Mesodermal cell (in vitro differentiated cells): ENCODE results near the gene TMPRSS2.

Experiments used
- H3K27ac ChIP-seq: 2 replicates; pipeline ENCODE4 v1.7.0; 2013; ENCODE audit warnings: mild to moderate bottlenecking, low read depth, low read length, moderate library complexity; ENCODE audit not compliant: severe bottlenecking
- H3K36me3 ChIP-seq: 2 replicates; pipeline ENCODE4 v1.7.1; 2013; ENCODE audit warnings: mild to moderate bottlenecking, low read length, moderate library complexity; ENCODE audit not compliant: control insufficient read depth, insufficient read depth
- H3K4me1 ChIP-seq: one replicate; pipeline ENCODE4 v1.7.1; 2013; ENCODE audit warnings: mild to moderate bottlenecking, low read length; ENCODE audit not compliant: insufficient read depth, control insufficient read depth, poor library complexity, severe bottlenecking
- H3K4me3 ChIP-seq: 2 replicates; pipeline ENCODE4 v1.7.0; 2013; ENCODE audit warnings: low read length, control low read depth, mild to moderate bottlenecking; ENCODE audit not compliant: insufficient read depth, poor library complexity, severe bottlenecking; ENCODE audit errors: extremely low read depth
- H3K9me3 ChIP-seq: 2 replicates; pipeline ENCODE4 v1.7.1; 2013; ENCODE audit warnings: mild to moderate bottlenecking, low read length, moderate library complexity; ENCODE audit not compliant: control insufficient read depth
- WGBS, 2 experiments: methylation state at CpG; one replicate each; pipeline ENCODE4 v1.1.5; 2013; ENCODE audit warnings: missing lambda C conversion rate in 2 of 2; ENCODE audit not compliant: insufficient coverage in 2 of 2; 5-methylcytosine and 5-hydroxymethylcytosine counted together

The TMPRSS2 gene

GRCh38 chr21:41482980-41483379 is 25.0 kb downstream of the TMPRSS2 start:
- H3K4me3 ChIP-seq, result no peak overlapping the region
- H3K4me1 ChIP-seq, result peaks cover 21% of the 10 kb centered on the region
- no peaks in the 10 kb centered on the region for H3K9me3 ChIP-seq
- H3K36me3 ChIP-seq, result no peaks in the 10 kb centered on the region
- no peak overlapping the region for H3K27ac ChIP-seq
- 90 to 94% methylated on average over 4 to 5 of the region's 6 CpGs for WGBS, 2 experiments

GRCh38 chr21:41482301-41482700 is 25.7 kb downstream of the TMPRSS2 start:
- H3K27ac ChIP-seq, result no peak overlapping the region
- peaks cover 27% of the 10 kb centered on the region for H3K4me1 ChIP-seq
- H3K9me3 ChIP-seq, result no peaks in the 10 kb centered on the region
- WGBS, 2 experiments, result 78 to 95% methylated on average over 5 to 6 of the region's 6 CpGs
- H3K4me3 ChIP-seq, result no peak overlapping the region
- H3K36me3 ChIP-seq, result no peaks in the 10 kb centered on the region

GRCh38 chr21:41481191-41481590 is 26.8 kb downstream of the TMPRSS2 start:
- 89 to 93% methylated on average over 7 of the region's 8 CpGs for whole genome bisulfite sequencing, 2 experiments
- no peak overlapping the region for H3K4me3 ChIP-seq

GRCh38 chr21:41480086-41480690 is 27.8 kb downstream of the TMPRSS2 start:
- H3K27ac ChIP-seq, result no peak overlapping the region
- WGBS, 2 experiments, result 92% methylated on average over 13 to 17 of the region's 17 CpGs
- peaks cover 14% of the 10 kb centered on the region for H3K4me1 ChIP-seq
- no peaks in the 10 kb centered on the region for H3K36me3 ChIP-seq
- no peak overlapping the region for H3K4me3 ChIP-seq
- no peaks in the 10 kb centered on the region for H3K9me3 ChIP-seq

More at GRCh38 chr21:41481191-41481590, 26.8 kb downstream of the TMPRSS2 start:
- H3K36me3 ChIP-seq, result no peaks in the 10 kb centered on the region
- H3K4me1 ChIP-seq, result peaks cover 19% of the 10 kb centered on the region
- no peak overlapping the region for H3K27ac ChIP-seq
- no peaks in the 10 kb centered on the region for H3K9me3 ChIP-seq

- no peak overlapping the region for H3K27ac ChIP-seq
- 59 to 76% methylated on average over 6 of the region's 8 CpGs for WGBS, 2 experiments
Observed at GRCh38 chr21:41479686-41480085, 28.3 kb downstream of the TMPRSS2 start.

GRCh38 chr21:41478319-41479177 is 29.4 kb downstream of the TMPRSS2 start:
- Histone ChIP-seq H3K36me3 (no peaks in the 10 kb centered on the region), H3K27ac (no peak overlapping the region), H3K9me3 (no peaks in the 10 kb centered on the region), H3K4me3 (no peak overlapping the region), H3K4me1 (peaks cover 14% of the 10 kb centered on the region)
- WGBS, 2 experiments, result 89 to 91% methylated on average over 10 to 11 of the region's 11 CpGs

More at GRCh38 chr21:41479686-41480085, 28.3 kb downstream of the TMPRSS2 start:
- H3K9me3 ChIP-seq, result no peaks in the 10 kb centered on the region
- H3K4me1 ChIP-seq, result peaks cover 14% of the 10 kb centered on the region
- H3K36me3 ChIP-seq, result no peaks in the 10 kb centered on the region
- no peak overlapping the region for H3K4me3 ChIP-seq

- peaks cover 14% of the 10 kb centered on the region for H3K4me1 ChIP-seq
- no peak overlapping the region for H3K4me3 ChIP-seq
- H3K36me3 ChIP-seq, result no peaks in the 10 kb centered on the region
- no peak overlapping the region for H3K27ac ChIP-seq
- H3K9me3 ChIP-seq, result no peaks in the 10 kb centered on the region
- 24 to 34% methylated on average over 10 of the region's 15 CpGs for WGBS, 2 experiments
Observed at GRCh38 chr21:41477641-41478318, 30.2 kb downstream of the TMPRSS2 start.

- H3K9me3 ChIP-seq, result no peaks in the 10 kb centered on the region
- H3K4me1 ChIP-seq, result peaks cover 8% of the 10 kb centered on the region
- H3K4me3 ChIP-seq, result no peak overlapping the region
- H3K27ac ChIP-seq, result no peak overlapping the region
- WGBS, 2 experiments, result 65 to 83% methylated on average over 10 to 13 of the region's 15 CpGs
- no peaks in the 10 kb centered on the region for H3K36me3 ChIP-seq
Observed at GRCh38 chr21:41475714-41476420, 32.1 kb downstream of the TMPRSS2 start.

- no peaks in the 10 kb centered on the region for H3K9me3 ChIP-seq
- 92 to 95% methylated on average over 22 to 29 of the region's 33 CpGs for WGBS, 2 experiments
- no peak overlapping the region for H3K27ac ChIP-seq
- H3K4me3 ChIP-seq, result no peak overlapping the region
- H3K36me3 ChIP-seq, result no peaks in the 10 kb centered on the region
- H3K4me1 ChIP-seq, result peaks cover 11% of the 10 kb centered on the region
Observed at GRCh38 chr21:41472753-41473548, 35.0 kb downstream of the TMPRSS2 start.

GRCh38 chr21:41470054-41470453 is 37.9 kb downstream of the TMPRSS2 start:
- H3K4me3 ChIP-seq, result no peak overlapping the region
- 70 to 71% methylated on average over 4 of the region's 5 CpGs for WGBS, 2 experiments
- no peaks in the 10 kb centered on the region for H3K36me3 ChIP-seq
- H3K4me1 ChIP-seq, result peaks cover 3% of the 10 kb centered on the region
- no peaks in the 10 kb centered on the region for H3K9me3 ChIP-seq
- H3K27ac ChIP-seq, result no peak overlapping the region
